Activated naive CD8-positive, alpha-beta T cell (primary cell): ENCODE data around the gene LCE3B.
"Not testable (repeated sequence)": the region's sequence is repeated elsewhere in the genome, so short reads cannot be mapped to it uniquely, and the experiment has no call there.

Source experiments
- H3K27ac Mint-ChIP-seq: one replicate; pipeline ENCODE4 v1.8.0; 2021; ENCODE audit warnings: mixed read lengths
- H3K27me3 Mint-ChIP-seq: one replicate; pipeline ENCODE4 v1.8.0; 2021; ENCODE audit warnings: mixed read lengths
- H3K36me3 Mint-ChIP-seq: one replicate; pipeline ENCODE4 v1.8.0; 2021; ENCODE audit warnings: mixed read lengths
- H3K4me1 Mint-ChIP-seq: one replicate; pipeline ENCODE4 v1.8.0; 2021; ENCODE audit warnings: low read depth, mixed read lengths
- H3K4me3 Mint-ChIP-seq: one replicate; pipeline ENCODE4 v1.8.0; 2021; ENCODE audit warnings: mild to moderate bottlenecking, mixed read lengths
- H3K9me3 Mint-ChIP-seq: one replicate; pipeline ENCODE4 v1.8.0; 2021; ENCODE audit warnings: low read depth, mixed read lengths

Gene LCE3B

GRCh38 chr1:152613511-152613910 is at the start of gene LCE3B:
LCE3B (plus strand) TSS chr1:152613811; CDS start chr1:152613811, 0 bp downstream.
- H3K27ac Mint-ChIP-seq = no peak within 1 kb of the TSS
- no peak within 1 kb of the TSS for H3K4me3 Mint-ChIP-seq
- peaks cover 11% of the 10 kb centered on the region for H3K27me3 Mint-ChIP-seq
- H3K9me3 Mint-ChIP-seq = peaks cover 3% of the 10 kb centered on the region
- no peaks in the 10 kb centered on the region for H3K36me3 Mint-ChIP-seq
- no peaks in the 10 kb centered on the region for H3K4me1 Mint-ChIP-seq

DNA sequence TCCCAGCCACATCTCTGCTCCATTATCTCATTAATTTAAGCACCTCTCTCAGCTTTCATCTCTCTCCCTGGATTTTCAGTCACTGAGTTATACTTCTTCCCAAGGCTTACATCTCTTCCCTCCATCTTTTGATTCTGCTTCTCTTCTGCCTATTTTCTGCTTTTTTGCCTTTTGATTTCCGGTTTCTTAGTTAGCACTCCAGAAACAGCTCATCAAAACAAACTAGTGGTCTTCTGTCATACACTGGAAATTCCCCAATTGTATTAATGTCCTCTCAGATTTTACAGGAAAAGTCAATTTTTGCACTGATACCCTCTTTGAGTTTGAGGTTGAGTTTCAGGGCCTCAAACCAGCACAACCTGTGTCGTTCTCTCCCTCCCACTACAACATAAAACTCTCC is 48.5 kb upstream of the LCE3B start:
- peaks cover 4% of the 10 kb centered on the region for H3K9me3 Mint-ChIP-seq

DNA sequence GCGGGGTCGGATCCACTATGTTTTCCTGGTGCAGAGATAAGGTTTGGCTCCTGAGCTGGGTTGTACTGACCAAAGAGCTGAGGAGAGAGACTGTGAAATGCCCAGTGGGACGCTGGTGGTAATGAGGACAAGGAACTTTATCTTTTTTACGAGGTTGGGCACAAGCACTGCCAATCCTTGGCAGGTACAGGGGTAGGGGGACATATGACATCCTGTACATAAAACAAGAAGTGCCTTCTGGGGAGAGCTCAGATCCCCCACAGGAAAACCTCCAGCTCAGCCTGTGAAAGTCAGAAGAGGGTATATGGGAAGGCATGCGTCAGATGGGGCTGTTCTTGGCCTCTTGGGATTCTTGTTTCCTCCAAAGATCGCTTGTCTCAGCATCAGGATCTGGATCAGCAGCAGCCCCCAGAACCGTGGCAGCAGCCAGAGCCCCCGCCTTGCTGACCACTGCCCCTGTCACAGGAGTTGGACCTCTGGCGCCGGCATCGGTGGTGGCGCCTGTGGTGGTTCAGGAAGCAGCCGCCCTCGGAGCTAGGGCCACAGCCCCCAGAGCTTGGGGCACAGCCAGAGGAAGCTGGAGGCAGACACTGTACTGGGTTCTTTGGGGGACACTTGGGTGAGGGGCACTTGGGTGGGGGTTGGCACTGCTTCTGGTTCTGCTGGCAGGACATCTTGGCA is 47.9 kb upstream of the LCE3B start:
- no peaks in the 10 kb centered on the region for H3K36me3 Mint-ChIP-seq
- H3K4me1 Mint-ChIP-seq = no peaks in the 10 kb centered on the region
- no peak overlapping the region for H3K27ac Mint-ChIP-seq
- peaks cover 5% of the 10 kb centered on the region for H3K9me3 Mint-ChIP-seq
- H3K4me3 Mint-ChIP-seq = no peak overlapping the region
- H3K27me3 Mint-ChIP-seq = peaks cover 3% of the 10 kb centered on the region

More for the DNA sequence above, 48.5 kb upstream of the LCE3B start:
- peaks cover 3% of the 10 kb centered on the region for H3K27me3 Mint-ChIP-seq
- H3K4me1 Mint-ChIP-seq = no peaks in the 10 kb centered on the region
- no peak overlapping the region for H3K27ac Mint-ChIP-seq
- no peak overlapping the region for H3K4me3 Mint-ChIP-seq
- H3K36me3 Mint-ChIP-seq = no peaks in the 10 kb centered on the region

DNA sequence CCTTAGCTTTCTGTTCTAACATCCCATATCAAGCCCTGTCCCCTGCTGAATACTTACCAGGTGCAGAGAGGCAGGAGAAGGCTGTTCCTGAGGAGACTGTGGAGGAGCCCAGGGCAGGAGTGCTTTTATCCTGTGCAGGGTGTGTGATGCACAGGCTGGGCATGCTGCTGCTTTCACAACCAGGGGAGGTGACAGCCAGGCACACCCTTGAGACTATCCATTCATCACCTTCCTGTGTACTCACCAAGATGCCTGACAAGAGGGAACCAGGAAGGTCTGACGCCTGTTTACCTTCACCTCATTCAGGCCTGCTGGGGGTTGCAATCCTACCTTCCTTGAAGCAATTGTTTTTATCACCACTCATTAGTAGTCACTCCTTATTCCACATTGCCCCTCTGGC is 46.9 kb upstream of the LCE3B start, which contains the start of gene LCE3E:
Gene LCE3E, minus strand, starts transcription at position 100 of the 400 bp plus-strand sequence. CDS start 572 bp downstream, outside the sequence.
- Mint-ChIP-seq H3K27me3 (peaks cover 8% of the 10 kb centered on the region), H3K27ac (no peak within 1 kb of the TSS), H3K4me3 (no peak within 1 kb of the TSS), H3K9me3 (peaks cover 8% of the 10 kb centered on the region), H3K4me1 (no peaks in the 10 kb centered on the region), H3K36me3 (no peaks in the 10 kb centered on the region)

DNA sequence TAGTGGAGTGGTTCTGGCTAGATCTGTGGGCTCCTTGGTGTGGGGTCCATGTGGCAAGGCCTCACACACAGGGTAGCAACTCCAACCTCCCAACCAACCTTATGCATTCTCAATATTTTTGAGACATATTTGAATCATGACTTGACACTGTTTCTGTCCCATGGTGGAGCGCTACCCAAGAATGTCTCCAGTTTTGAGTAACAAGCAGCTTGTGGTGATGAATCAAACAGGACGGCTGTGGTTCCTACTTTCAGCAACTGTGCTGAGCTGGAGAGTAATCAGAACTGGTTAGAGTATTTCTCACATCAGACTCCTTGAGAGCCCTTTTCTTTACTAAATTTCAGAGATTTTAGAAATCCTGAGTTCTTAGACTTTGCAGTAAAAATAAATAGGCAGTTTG is 36.4 kb upstream of the LCE3B start:
- peaks cover 29% of the 10 kb centered on the region for H3K27me3 Mint-ChIP-seq

GRCh38 chr1:152579526-152579925 is 34.1 kb upstream of the LCE3B start:
- not testable (repeated sequence) for H3K36me3 Mint-ChIP-seq, H3K4me1 Mint-ChIP-seq, H3K9me3 Mint-ChIP-seq, H3K27ac Mint-ChIP-seq, H3K4me3 Mint-ChIP-seq
- peaks cover 16% of the 10 kb centered on the region for H3K27me3 Mint-ChIP-seq

More for the DNA sequence above, 36.4 kb upstream of the LCE3B start:
- no peak overlapping the region for H3K27ac Mint-ChIP-seq
- H3K36me3 Mint-ChIP-seq = no peaks in the 10 kb centered on the region
- H3K4me1 Mint-ChIP-seq = no peaks in the 10 kb centered on the region
- H3K9me3 Mint-ChIP-seq = no peaks in the 10 kb centered on the region
- H3K4me3 Mint-ChIP-seq = no peak overlapping the region

- no peaks in the 10 kb centered on the region for H3K4me1 Mint-ChIP-seq
- H3K36me3 Mint-ChIP-seq = no peaks in the 10 kb centered on the region
- H3K27ac Mint-ChIP-seq = no peak within 1 kb of the TSS
- peaks cover 11% of the 10 kb centered on the region for H3K27me3 Mint-ChIP-seq
- no peak within 1 kb of the TSS for H3K4me3 Mint-ChIP-seq
- no peaks in the 10 kb centered on the region for H3K9me3 Mint-ChIP-seq
Observed at GRCh38 chr1:152580433-152580832, 33.2 kb upstream of the LCE3B start, which contains the start of gene LCE3D. LCE3D (minus strand) TSS chr1:152580516; CDS start chr1:152579936, 580 bp downstream.

DNA sequence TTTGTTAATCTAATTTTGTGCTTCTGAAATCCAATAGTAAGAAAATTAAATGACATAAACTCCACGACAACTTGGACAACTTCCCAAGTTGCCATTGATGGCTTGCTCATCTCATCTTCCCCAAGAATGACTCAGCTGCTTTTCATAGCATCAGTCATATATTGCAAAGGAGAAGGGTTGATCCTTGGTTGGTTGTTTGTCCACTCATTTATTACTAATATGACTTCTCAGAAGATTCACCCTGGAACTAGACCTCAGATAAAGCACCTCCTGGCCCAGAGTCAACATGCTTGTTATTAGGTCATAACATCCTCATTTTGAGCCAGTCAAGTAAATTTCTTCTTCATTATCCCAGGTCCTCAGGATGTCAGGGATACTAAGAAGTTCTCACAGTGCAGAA is 31.0 kb upstream of the LCE3B start:
- no peaks in the 10 kb centered on the region for H3K4me1 Mint-ChIP-seq
- no peak overlapping the region for H3K4me3 Mint-ChIP-seq
- H3K36me3 Mint-ChIP-seq = no peaks in the 10 kb centered on the region
- peaks cover 9% of the 10 kb centered on the region for H3K27me3 Mint-ChIP-seq
- peaks cover 4% of the 10 kb centered on the region for H3K9me3 Mint-ChIP-seq
- no peak overlapping the region for H3K27ac Mint-ChIP-seq

DNA sequence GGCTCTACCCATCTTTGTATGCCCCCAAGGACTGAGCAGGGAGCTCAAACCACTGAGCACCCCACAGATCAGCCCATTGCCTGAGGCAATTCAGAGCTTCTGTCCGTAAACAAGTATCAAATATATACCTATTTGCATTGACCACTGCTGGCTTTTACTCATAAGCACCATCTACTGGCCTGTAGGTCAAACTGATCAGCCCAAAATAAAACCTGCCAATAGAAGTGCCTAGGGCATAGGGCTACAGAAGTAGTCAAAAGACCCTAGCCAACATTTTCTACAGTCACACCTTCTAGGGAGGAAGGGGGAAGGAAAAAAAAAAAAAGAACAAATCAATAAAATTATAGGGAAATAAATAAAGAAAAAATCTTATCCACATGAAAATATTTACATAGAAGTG is 28.0 kb upstream of the LCE3B start:
- Mint-ChIP-seq H3K36me3 (no peaks in the 10 kb centered on the region), H3K9me3 (peaks cover 4% of the 10 kb centered on the region), H3K4me1 (no peaks in the 10 kb centered on the region), H3K27ac (no peak overlapping the region), H3K27me3 (peaks cover 3% of the 10 kb centered on the region), H3K4me3 (no peak overlapping the region)

DNA sequence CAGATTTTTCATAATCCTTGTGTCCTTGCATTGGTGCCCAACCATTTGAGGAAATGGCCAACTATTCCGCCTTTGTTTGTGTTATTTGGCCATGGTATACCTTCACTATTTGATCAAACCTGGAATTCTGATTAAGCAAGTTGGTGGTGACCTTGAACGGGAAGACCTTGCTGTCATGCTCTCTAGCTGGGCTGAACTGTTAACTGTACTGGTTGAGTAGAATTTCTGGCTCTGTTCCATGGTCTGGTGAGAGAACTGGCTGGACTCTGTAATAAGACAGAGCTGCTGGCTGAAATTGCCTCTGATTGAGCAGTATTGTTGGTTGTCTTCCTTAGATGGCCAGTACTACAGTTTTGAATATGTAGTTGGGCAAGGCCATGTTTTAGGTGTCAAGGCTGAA is 16.6 kb upstream of the LCE3B start:
- Mint-ChIP-seq H3K9me3 (no peaks in the 10 kb centered on the region), H3K27ac (no peak overlapping the region), H3K4me1 (no peaks in the 10 kb centered on the region), H3K36me3 (no peaks in the 10 kb centered on the region), H3K4me3 (no peak overlapping the region), H3K27me3 (peaks cover 6% of the 10 kb centered on the region)

- H3K4me3 Mint-ChIP-seq = no peak within 1 kb of the TSS
- no peaks in the 10 kb centered on the region for H3K4me1 Mint-ChIP-seq
- H3K27me3 Mint-ChIP-seq = peaks cover 6% of the 10 kb centered on the region
- H3K9me3 Mint-ChIP-seq = no peaks in the 10 kb centered on the region
- no peak within 1 kb of the TSS for H3K27ac Mint-ChIP-seq
- H3K36me3 Mint-ChIP-seq = no peaks in the 10 kb centered on the region
Observed at GRCh38 chr1:152599934-152600333, 13.7 kb upstream of the LCE3B start, which contains the start of gene LCE3C. LCE3C (plus strand) TSS chr1:152600234; CDS start chr1:152600732, 498 bp downstream.

DNA sequence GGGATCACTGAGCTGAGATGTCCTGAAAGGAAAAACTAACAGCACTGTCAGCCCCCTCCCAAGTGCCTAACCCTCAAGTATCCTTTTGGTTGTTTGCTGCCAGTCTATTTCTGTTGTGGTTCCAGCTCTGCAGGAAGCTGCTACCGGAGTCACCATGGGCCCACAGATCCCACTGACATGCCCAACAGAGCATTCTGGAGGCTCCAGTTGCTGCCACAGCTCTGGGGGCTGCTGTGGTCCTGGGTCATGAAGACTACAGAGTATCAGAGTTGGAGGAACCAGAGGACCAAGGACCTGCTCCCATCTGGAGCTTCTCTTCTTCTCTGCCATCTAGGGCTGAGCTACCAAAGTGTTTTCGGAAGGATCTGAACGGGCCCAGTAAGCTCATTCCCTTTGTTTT is 8.4 kb downstream of the LCE3B start:
- H3K27me3 Mint-ChIP-seq = peaks cover 14% of the 10 kb centered on the region
- no peaks in the 10 kb centered on the region for H3K36me3 Mint-ChIP-seq
- H3K27ac Mint-ChIP-seq = no peak overlapping the region
- peaks cover 10% of the 10 kb centered on the region for H3K9me3 Mint-ChIP-seq
- no peak overlapping the region for H3K4me3 Mint-ChIP-seq
- H3K4me1 Mint-ChIP-seq = no peaks in the 10 kb centered on the region

DNA sequence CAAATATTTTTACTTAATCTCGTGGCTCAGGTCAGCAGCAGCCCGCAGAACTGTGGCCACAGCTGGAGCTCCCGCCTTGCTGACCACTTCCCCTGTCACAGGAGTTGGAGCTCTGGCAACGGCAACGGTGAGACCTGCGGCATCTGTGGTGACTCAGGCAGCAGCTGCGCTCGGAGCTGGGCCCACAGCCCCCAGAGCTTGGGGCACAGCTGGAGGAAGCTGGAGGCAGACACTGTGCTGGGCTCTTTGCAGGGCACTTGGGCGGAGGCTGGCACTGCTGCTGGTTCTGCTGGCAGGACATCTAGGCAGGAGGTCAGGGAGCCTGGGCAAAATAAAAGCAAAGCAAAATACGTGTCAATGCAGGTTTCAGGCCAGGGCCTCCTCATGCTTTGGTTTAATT is 9.2 kb downstream of the LCE3B start, which contains the start of gene LCE3A:
Gene LCE3A, minus strand, starts transcription at position 301 of the 400 bp plus-strand sequence. Its CDS starts 0 bp downstream, at position 301.
- Mint-ChIP-seq H3K4me3 (no peak within 1 kb of the TSS), H3K27me3 (peaks cover 20% of the 10 kb centered on the region), H3K9me3 (peaks cover 10% of the 10 kb centered on the region), H3K4me1 (no peaks in the 10 kb centered on the region), H3K36me3 (no peaks in the 10 kb centered on the region), H3K27ac (no peak within 1 kb of the TSS)

- Mint-ChIP-seq H3K36me3 (no peaks in the 10 kb centered on the region), H3K4me3 (no peak overlapping the region), H3K9me3 (peaks cover 10% of the 10 kb centered on the region), H3K27ac (no peak overlapping the region), H3K27me3 (peaks cover 20% of the 10 kb centered on the region), H3K4me1 (no peaks in the 10 kb centered on the region)
Observed at GRCh38 chr1:152623203-152623844, 9.7 kb downstream of the LCE3B start.

GRCh38 chr1:152626744-152627143 is 13.1 kb downstream of the LCE3B start:
- H3K4me3 Mint-ChIP-seq = no peak overlapping the region
- H3K27ac Mint-ChIP-seq = no peak overlapping the region
- H3K27me3 Mint-ChIP-seq = peaks cover 25% of the 10 kb centered on the region
- no peaks in the 10 kb centered on the region for H3K36me3 Mint-ChIP-seq
- no peaks in the 10 kb centered on the region for H3K9me3 Mint-ChIP-seq
- no peaks in the 10 kb centered on the region for H3K4me1 Mint-ChIP-seq
